ENCODE data around the gene ZDHHC14. TPM values are rescaled to one million over a fixed set of nuclear protein-coding genes. Genes with fewer than 3 reads are reported as not detected.
A peak's percentile ranks its signal among the peaks of the same experiment; 100 is the strongest.

The ZDHHC14 gene
- total RNA-seq, 1 donor from 2014 or later, result 14.5 TPM

GRCh38 chr6:157622427-157622826 lies 241.4 kb downstream of the ZDHHC14 start:
- Histone ChIP-seq H3K9me3 (no peaks in the 10 kb centered on the region), H3K27ac (no peak overlapping the region), H3K4me3 (no peak overlapping the region), H3K4me1 (no peaks in the 10 kb centered on the region), H3K27me3 (no peaks in the 10 kb centered on the region), H3K36me3 (no peaks in the 10 kb centered on the region)
- no peak for TF ChIP-seq CTCF (IDR thresholded peaks at IDR 0.05)
- intact Hi-C loops (cut with DNase I), result no loop called here
- DNase-seq (ENCODE audit: low spot score in 2 of 2), result peak in 1 of 2 donors; percentile 19

GRCh38 chr6:157625111-157625510 lies 244.1 kb downstream of the ZDHHC14 start:
- H3K4me3 ChIP-seq, result no peak overlapping the region
- intact Hi-C loops (cut with DNase I), result no loop called here
- no peaks in the 10 kb centered on the region for H3K4me1 ChIP-seq
- TF ChIP-seq CTCF (IDR thresholded peaks at IDR 0.05), result no peak
- H3K27me3 ChIP-seq, result no peaks in the 10 kb centered on the region
- H3K36me3 ChIP-seq, result no peaks in the 10 kb centered on the region
- no peaks in the 10 kb centered on the region for H3K9me3 ChIP-seq
- no peak overlapping the region for H3K27ac ChIP-seq
- DNase-seq (ENCODE audit: low spot score in 2 of 2), result no peak

- TF ChIP-seq CTCF (IDR thresholded peaks at IDR 0.05), result no peak
- no peaks in the 10 kb centered on the region for H3K36me3 ChIP-seq
- DNase-seq (ENCODE audit: low spot score in 2 of 2), result no peak
- H3K4me1 ChIP-seq, result no peaks in the 10 kb centered on the region
- no peaks in the 10 kb centered on the region for H3K9me3 ChIP-seq
- H3K27me3 ChIP-seq, result no peaks in the 10 kb centered on the region
- no peak overlapping the region for H3K4me3 ChIP-seq
- intact Hi-C loops (cut with DNase I), result no loop called here
- H3K27ac ChIP-seq, result no peak overlapping the region
Measured at GRCh38 chr6:157625764-157626163, 244.8 kb downstream of the ZDHHC14 start.

DNA sequence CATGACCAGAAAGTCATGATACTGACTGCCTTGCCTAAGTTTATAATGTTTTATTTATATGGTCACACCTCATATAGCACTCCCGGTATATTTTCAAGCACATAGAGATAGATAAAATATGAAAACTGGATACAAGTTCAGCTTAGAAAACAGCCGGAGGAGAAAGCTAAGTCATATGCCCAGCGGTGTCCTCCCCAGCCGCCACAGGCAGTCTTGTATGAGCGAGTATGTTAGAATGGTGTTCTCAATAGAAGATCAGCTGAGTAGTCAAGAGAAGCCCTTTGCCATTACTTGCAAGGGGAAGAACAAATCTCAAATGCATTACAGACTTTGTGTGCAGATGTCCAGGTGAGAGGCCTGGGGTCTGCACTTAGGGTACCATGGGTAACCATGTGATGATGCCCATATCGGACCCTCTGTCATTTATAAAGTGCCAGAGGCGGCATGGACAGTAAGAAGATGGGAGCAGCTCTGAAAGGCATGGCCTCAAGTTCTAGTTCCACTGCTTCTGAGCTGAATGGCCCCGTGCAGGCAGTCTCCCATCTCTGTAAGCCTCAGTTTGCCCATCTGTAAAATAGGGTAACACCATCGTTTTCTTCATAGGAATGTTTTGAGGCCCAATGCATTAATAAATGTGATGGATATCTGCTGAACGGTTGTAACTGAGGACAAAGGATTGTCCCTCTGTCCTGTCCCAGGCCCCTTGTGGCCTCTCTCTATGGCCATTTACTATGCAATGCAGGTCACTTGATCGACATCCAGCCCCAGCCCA lies 246.4 kb downstream of the ZDHHC14 start:
- Histone ChIP-seq H3K4me3 (no peak overlapping the region), H3K27me3 (no peaks in the 10 kb centered on the region), H3K27ac (no peak overlapping the region), H3K4me1 (no peaks in the 10 kb centered on the region), H3K36me3 (no peaks in the 10 kb centered on the region), H3K9me3 (no peaks in the 10 kb centered on the region)
- intact Hi-C loops (cut with DNase I), result no loop called here
- TF ChIP-seq CTCF (IDR thresholded peaks at IDR 0.05), result no peak
- DNase-seq (ENCODE audit: low spot score in 2 of 2), result no peak

DNA sequence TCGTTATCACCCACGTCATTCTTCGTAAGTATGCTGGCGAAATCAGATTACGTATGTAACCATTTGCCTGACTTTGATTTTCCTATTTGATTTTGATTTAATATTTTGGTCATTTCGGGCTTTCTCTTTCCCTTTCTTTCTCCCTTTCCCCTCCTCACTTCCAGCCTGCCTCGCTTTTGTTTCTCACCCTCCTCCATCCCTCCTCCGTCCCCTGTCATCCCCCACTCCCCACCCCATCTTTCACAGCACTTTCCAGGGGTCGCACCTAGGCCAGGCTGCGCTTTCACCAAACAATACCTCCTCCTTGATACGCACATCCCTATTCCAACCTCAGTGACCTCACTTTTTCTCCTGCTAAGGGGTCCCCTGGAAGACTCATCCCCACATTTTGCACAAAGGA lies 247.5 kb downstream of the ZDHHC14 start:
- Histone ChIP-seq H3K27ac (no peak overlapping the region), H3K4me3 (no peak overlapping the region), H3K9me3 (no peaks in the 10 kb centered on the region), H3K36me3 (no peaks in the 10 kb centered on the region), H3K27me3 (no peaks in the 10 kb centered on the region), H3K4me1 (no peaks in the 10 kb centered on the region)
- intact Hi-C loops (cut with DNase I), result no loop called here
- DNase-seq (ENCODE audit: low spot score in 2 of 2), result no peak
- no peak for TF ChIP-seq CTCF (IDR thresholded peaks at IDR 0.05)

Data from ascending aorta (tissue), 2 donors.